Medulla oblongata (tissue), 1 donor: ENCODE data around the gene CCDC159.
"Not testable (repeated sequence)": the region's sequence is repeated elsewhere in the genome, so short reads cannot be mapped to it uniquely, and the experiment has no call there.

ENCODE experiments used
- DNase-seq: peaks from one replicate; pipeline ENCODE4 v3.0.0-alpha.2; 2015; ENCODE audit errors: extremely low spot score

CCDC159 gene

GRCh38 chr19:11365557-11366117 is 19.3 kb downstream of the CCDC159 start:
- no peak for DNase-seq

- no peak for DNase-seq
These were observed 21.2 kb downstream of the CCDC159 start for GRCh38 chr19:11367528-11367927.

- DNase-seq = no peak
These were observed 24.4 kb downstream of the CCDC159 start for GRCh38 chr19:11370744-11371143.

GRCh38 chr19:11373166-11373884 is 27.0 kb downstream of the CCDC159 start:
- DNase-seq = peak; percentile 80

- peak; percentile 30 for DNase-seq
These were observed 27.6 kb downstream of the CCDC159 start for GRCh38 chr19:11373885-11374432.

- peak; percentile 100 for DNase-seq
These were observed 28.3 kb downstream of the CCDC159 start, which contains the start of gene SWSAP1 for GRCh38 chr19:11374433-11375142. SWSAP1 (plus strand) TSS chr19:11374666; CDS start chr19:11374681, 15 bp downstream.

- no peak for DNase-seq
These were observed 29.0 kb downstream of the CCDC159 start for GRCh38 chr19:11375143-11375948.

- peak; percentile 57 for DNase-seq
These were observed 30.9 kb downstream of the CCDC159 start for GRCh38 chr19:11377237-11377636.

- DNase-seq = no peak
These were observed 31.4 kb downstream of the CCDC159 start for GRCh38 chr19:11377756-11378155.

- DNase-seq = peak; percentile 38
These were observed 32.2 kb downstream of the CCDC159 start for GRCh38 chr19:11378319-11379189.

- DNase-seq = not testable (repeated sequence)
These were observed 33.0 kb downstream of the CCDC159 start for GRCh38 chr19:11379269-11379845.

GRCh38 chr19:11379857-11380350 is 33.6 kb downstream of the CCDC159 start:
- DNase-seq = no peak

- DNase-seq = peak; percentile 98
These were observed 34.6 kb downstream of the CCDC159 start for GRCh38 chr19:11380653-11381537.

- peak; percentile 14 for DNase-seq
These were observed 36.8 kb downstream of the CCDC159 start for GRCh38 chr19:11382898-11383705.

GRCh38 chr19:11383706-11384048 is 37.4 kb downstream of the CCDC159 start:
- no peak for DNase-seq

- DNase-seq = no peak
These were observed 38.4 kb downstream of the CCDC159 start for GRCh38 chr19:11384778-11385129.

- DNase-seq = peak; percentile 12
These were observed 41.1 kb downstream of the CCDC159 start for GRCh38 chr19:11387162-11388034.
